Raji (cell line): ENCODE results near the gene BDNF.

Experiments
- POLR2A ChIP-seq: IDR thresholded peaks from 2 replicates; pipeline ENCODE4 v1.6.1; 2011; ENCODE audit warnings: low read depth, low read length, control low read depth; ENCODE audit not compliant: insufficient read depth

BDNF gene

GRCh38 chr11:27621405-27622161, 78.7 kb downstream of the BDNF start:
- TF ChIP-seq POLR2A = no peak

- no peak for TF ChIP-seq POLR2A
These were observed 80.4 kb downstream of the BDNF start for GRCh38 chr11:27619763-27620335.

DNA sequence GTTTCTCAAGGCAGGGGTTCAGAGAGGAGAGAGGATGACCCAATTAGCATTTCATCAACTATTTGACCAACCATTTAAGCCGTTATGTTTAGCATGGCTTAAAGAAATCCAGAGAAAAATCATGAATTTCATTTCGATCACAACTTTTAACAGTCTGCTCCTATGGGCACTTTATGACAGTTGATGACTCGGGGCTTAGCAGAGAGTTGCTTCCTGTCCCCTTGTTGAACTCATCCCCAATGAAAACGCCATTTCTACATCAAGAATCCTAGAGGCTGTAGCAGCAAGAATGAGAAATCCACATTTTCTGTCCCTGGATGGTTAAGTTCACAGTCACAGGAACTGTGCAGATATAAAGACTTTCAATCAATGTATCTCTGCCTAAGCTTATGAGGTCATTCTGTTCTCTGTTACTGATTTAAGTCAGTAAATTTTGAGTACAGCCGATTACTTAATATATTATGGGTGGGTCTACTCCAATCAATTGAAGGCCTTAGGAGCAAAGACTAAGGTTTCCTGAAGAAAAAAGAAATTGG, 81.1 kb downstream of the BDNF start:
- TF ChIP-seq POLR2A = no peak

GRCh38 chr11:27618281-27618915, 81.9 kb downstream of the BDNF start:
- TF ChIP-seq POLR2A = no peak

DNA sequence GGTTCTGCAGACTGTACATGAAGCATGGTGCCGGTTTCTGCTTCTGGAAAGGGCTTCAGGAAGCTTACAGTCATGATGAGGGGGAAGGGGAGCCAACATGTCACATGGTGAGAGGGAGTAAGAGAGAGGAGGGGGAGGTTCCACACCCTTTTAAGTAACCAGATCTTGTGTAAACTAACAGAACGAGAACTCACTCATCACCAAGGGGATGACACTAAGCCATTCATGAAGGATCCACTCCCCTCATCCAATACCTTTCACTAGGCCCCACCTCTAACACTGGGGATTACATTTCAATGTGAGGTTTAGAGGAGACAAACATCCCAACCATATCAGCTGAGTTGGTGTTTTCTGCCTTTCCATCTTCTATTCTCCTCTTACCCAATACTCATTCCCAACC, 83.5 kb downstream of the BDNF start:
- TF ChIP-seq POLR2A = no peak

- no peak for TF ChIP-seq POLR2A
These were observed 84.4 kb downstream of the BDNF start for GRCh38 chr11:27615833-27616232.

DNA sequence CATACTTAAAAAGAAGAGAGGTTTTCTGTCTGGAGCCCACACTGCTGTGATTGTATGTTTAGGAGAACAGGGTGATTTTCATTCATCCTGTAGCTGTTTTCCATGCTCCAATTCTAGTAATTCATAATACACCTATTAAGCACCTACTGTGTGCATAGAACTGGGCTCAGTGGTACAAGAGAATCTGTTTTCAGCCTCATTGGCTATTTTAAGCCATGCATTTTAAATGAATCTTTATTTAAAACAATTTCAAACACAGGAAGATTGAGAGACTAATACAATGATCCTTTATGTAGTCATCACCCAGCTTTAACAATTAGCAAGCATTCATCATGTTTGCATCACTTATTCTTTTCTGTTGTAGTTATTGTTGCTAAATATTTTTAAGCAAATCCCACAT, 86.2 kb downstream of the BDNF start:
- no peak for TF ChIP-seq POLR2A

DNA sequence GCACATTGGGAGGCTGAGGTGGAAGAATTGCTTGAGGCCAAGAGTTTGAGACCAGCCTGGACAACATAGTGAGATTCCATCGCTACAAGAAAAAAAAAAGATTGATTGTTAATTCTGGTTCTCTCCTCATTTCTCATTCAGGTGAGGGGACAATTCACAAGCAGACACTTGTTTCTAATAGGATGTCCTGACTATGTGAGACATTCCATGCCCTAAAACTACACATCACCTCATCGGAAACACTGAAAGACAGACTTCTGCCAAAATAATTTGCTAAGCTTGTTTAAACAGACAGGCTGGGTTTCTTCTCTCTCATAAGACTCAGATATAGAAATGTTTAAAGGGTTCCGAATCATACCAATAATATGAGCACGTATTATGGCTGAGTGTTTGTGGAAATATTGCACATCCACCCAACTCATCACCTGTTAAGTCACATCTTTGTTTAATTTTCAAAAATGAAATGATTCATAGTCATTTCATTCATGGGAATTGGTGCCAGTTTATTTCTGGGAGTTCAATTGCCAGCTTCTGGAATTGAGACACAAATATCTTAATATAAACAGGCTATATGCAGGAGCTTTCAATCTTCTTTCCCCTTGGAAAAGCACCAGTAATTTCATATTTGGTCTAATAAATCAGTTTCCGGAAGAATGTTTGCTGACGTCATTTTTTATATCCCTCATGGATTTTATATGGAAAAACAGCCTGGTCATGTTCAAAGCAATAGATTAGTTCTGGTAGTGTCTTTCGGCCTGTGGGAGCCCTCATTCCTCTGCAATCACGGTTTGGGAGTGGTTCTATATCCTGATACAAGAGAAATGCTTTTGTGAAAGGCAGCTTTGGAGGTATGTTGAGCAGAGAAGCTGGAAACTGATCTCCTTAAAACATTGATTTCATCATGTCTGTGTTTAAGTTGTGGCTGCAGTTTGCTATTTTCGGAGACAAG, 87.0 kb downstream of the BDNF start:
- TF ChIP-seq POLR2A = no peak

DNA sequence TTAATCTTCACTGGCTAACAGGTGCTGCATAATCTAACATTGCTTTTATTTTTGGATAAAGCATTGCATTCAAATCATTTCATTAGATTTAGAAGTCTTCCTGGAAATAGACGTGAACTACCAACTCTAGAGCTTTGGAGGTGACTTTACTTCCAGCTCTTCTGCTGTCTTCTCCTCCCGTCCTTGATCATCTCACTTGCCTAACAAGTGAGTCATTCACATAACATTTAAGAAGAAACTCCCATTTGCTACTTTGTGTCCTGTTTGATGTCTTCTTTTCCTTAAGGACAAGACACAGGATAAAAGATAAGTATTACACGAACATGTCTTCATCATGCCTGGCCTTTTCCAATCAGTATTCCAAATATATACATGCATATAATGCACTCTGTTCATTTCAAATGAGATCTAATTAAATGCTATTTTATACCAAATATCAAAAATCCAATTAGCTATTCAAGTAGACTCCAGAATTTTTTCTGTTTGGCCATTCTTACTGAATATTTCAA, 88.3 kb downstream of the BDNF start:
- no peak for TF ChIP-seq POLR2A

DNA sequence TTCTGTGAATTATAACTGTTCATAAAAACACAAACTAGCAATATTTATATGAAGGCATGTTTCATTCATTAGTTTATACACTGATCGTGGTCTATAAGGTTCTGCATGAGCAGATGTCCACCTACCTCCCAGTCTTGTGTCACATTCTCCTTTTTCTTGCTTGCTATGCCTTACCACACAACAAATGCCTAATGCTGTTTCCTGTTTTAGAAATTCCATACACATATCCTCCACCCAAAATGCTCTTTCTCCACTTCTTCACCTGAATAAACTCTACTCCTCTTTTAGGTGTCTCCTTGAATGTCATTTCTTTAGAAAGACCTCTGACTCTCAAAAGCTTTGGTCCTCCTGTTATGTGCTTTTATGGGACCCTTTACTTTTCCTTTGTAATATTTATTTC, 88.9 kb downstream of the BDNF start:
- TF ChIP-seq POLR2A = no peak

- TF ChIP-seq POLR2A = no peak
These were observed 89.3 kb downstream of the BDNF start for GRCh38 chr11:27610946-27611345.

DNA sequence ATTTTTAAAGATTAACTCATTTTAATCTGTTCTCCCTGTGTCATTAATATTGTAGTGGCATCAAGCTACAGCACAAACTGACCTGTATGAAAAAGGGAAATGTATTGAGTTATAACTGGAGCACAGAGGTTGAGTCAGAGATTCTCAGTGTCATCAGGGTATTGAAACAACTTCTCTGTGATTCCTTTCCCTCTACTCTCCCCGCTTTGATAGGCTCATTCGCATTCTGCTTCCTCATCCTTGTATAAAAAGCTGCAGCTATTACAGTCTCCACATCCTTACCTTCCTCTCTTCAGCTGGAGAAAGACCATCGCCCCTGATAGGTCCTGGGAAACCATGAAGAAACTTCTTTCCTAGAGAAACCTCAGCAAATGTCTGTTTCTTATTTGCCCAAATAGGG, 90.0 kb downstream of the BDNF start:
- TF ChIP-seq POLR2A = no peak

GRCh38 chr11:27608951-27609350, 91.3 kb downstream of the BDNF start:
- no peak for TF ChIP-seq POLR2A

GRCh38 chr11:27605422-27605821, 94.8 kb downstream of the BDNF start:
- no peak for TF ChIP-seq POLR2A
